Endothelial cell of umbilical vein (primary cell): ENCODE data around the gene TMEM183A.

Experiments used
- CTCF ChIP-seq, 2 donors: IDR thresholded peaks; 1 replicate in 1 of 2; 2 replicates in 1 of 2; pipeline ENCODE4 v1.5.1; 2011; ENCODE audit warnings: low read length in 2 of 2, mild to moderate bottlenecking in 2 of 2, moderate library complexity in 2 of 2, control low read depth in 1 of 2, inconsistent platforms in 1 of 2, low read depth in 1 of 2; ENCODE audit not compliant: insufficient read depth in 1 of 2; ENCODE audit errors: extremely low read depth in 1 of 2
- GATA2 ChIP-seq: IDR thresholded peaks from 2 replicates; pipeline ENCODE4 v1.7.0; 2011; ENCODE audit warnings: low read depth, mild to moderate bottlenecking, moderate library complexity, mixed read lengths, low read length; ENCODE audit not compliant: insufficient read length, insufficient read depth
- POLR2A ChIP-seq: IDR thresholded peaks from 2 replicates; pipeline ENCODE4 v1.6.1; 2012; ENCODE audit warnings: low read depth, mild to moderate bottlenecking, control low read depth, low read length
- POLR2AphosphoS5 ChIP-seq: IDR thresholded peaks from 2 replicates; pipeline ENCODE4 v1.6.1; 2012; ENCODE audit warnings: low read depth, mild to moderate bottlenecking, control low read depth, low read length, moderate library complexity; ENCODE audit not compliant: insufficient read depth
- TF ChIP-seq, protein P1 (sequence below): IDR thresholded peaks from 2 replicates; pipeline ENCODE4 v1.6.1; 2011; ENCODE audit not compliant: insufficient read depth, insufficient read length

DNA sequence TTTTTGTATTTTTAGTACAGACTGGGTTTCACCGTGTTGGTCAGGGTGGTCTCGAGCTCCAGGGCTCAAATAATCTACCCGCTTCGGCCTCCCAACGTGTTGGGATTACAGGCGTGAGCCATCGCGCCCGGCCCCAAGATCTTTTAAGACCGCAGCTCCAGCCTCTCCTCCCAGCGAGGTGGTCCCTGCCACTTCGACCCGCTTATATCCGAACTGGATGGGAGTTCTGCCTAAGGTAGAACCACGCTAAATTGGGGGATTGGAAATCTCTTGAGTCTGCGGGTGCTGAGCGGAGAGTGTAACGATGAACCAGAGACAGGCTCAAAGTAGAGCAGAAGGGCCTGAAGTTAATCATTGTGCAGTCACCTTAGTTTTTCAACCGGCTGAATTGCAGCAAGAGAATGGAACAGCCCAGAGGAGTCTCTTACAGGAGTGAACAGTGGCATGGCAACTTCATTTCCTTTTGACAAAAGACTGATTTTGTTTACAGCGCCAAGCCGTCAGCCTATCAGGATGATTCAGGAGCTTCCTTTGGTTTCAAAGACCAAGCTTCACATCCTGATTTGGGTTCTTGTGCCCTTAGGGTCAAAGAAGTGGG, 39.4 kb upstream of the TMEM183A start:
- no peak for TF ChIP-seq CTCF (IDR thresholded peaks at IDR 0.05; ENCODE audit: extremely low read depth in 1 of 2, insufficient read depth in 1 of 2, low read depth in 1 of 2, low read length in 2 of 2)
- no peak for TF ChIP-seq POLR2AphosphoS5
- TF ChIP-seq POLR2A: no peak
- TF ChIP-seq, protein P1, sequence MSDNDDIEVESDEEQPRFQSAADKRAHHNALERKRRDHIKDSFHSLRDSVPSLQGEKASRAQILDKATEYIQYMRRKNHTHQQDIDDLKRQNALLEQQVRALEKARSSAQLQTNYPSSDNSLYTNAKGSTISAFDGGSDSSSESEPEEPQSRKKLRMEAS: no peak
- TF ChIP-seq GATA2: peak; percentile 41
